Esophagus squamous epithelium (tissue), 5 donors: ENCODE results near the gene SH2B2. TPM values are rescaled to one million over a fixed set of nuclear protein-coding genes. Genes with fewer than 3 reads are reported as not detected.
"Not testable (repeated sequence)": the region's sequence is repeated elsewhere in the genome, so short reads cannot be mapped to it uniquely, and the experiment has no call there.

Experiments
- DNase-seq: peaks from one replicate; lab custom pipeline; 2025; lab: John Stamatoyannopoulos, UW
- H3K27ac ChIP-seq, 4 donors: fragments of 200-600 bp; sonication (generic); one replicate each; pipeline ENCODE4 v1.5.1; 2016 to 2019; ENCODE audit warnings: mild to moderate bottlenecking in 1 of 4
- H3K27me3 ChIP-seq, 4 donors: fragments of 200-600 bp; sonication (generic); 1 replicate in 3 of 4; 2 replicates in 1 of 4; pipeline versions ENCODE4 v1.5.1 to v1.6.0; 2017 to 2021; ENCODE audit warnings: antibody characterized with exemption in 1 of 4
- H3K36me3 ChIP-seq, 3 donors: fragments of 200-600 bp; sonication (generic); one replicate each; pipeline ENCODE4 v1.5.1; 2016 to 2019
- H3K4me1 ChIP-seq, 3 donors: fragments of 200-600 bp; sonication (generic); one replicate each; pipeline ENCODE4 v1.5.1; 2017 to 2019
- H3K4me3 ChIP-seq, 4 donors: fragments of 200-600 bp; sonication (generic); 1 replicate in 3 of 4; 2 replicates in 1 of 4; pipeline ENCODE4 v1.5.1; 2016 to 2019; ENCODE audit warnings: mild to moderate bottlenecking in 2 of 4, moderate library complexity in 1 of 4
- H3K9me3 ChIP-seq, 3 donors: fragments of 200-600 bp; sonication (generic); one replicate each; pipeline ENCODE4 v1.5.1; 2016 to 2019
- POLR2A ChIP-seq, 4 donors: fragments of 450-650 bp; IDR thresholded peaks; one replicate each; pipeline ENCODE4 v1.6.1; 2017; ENCODE audit warnings: antibody characterized with exemption in 4 of 4, mild to moderate bottlenecking in 4 of 4, moderate library complexity in 3 of 4
- WGBS, 2 donors: methylation state at CpG; one replicate each; pipeline ENCODE4 v1.1.5; 2018; 5-methylcytosine and 5-hydroxymethylcytosine counted together
- intact Hi-C: fragments of 100-400 bp; cut with DNase I; formaldehyde crosslinking; loops from one replicate; pipeline ENCODE4 v1.15.0; 2022
- total RNA-seq, 4 donors: library from RNA; depleted of rRNA; stranded (reverse); fragments of >200 nt; gene quantifications; one replicate each; pipeline ENCODE4 v1.1.0, GENCODE V29; 2016
- TF ChIP-seq, protein P1 (sequence below), 6 experiments: fragments of 450-650 bp in 4 of 6; fragments of 200-600 bp in 2 of 6; sonication (generic) in 2 of 6; IDR thresholded peaks; one replicate each; pipeline ENCODE4 v1.5.1; 2016 to 2019; ENCODE audit warnings: antibody characterized with exemption in 6 of 6, mild to moderate bottlenecking in 4 of 6, moderate library complexity in 4 of 6
- donor health status: DM: yes; HTN: yes; CAD: no.

Gene SH2B2
- total RNA-seq, 4 donors from 2014 or later, result 0.47 to 7.3 (median 2.2) TPM

DNA sequence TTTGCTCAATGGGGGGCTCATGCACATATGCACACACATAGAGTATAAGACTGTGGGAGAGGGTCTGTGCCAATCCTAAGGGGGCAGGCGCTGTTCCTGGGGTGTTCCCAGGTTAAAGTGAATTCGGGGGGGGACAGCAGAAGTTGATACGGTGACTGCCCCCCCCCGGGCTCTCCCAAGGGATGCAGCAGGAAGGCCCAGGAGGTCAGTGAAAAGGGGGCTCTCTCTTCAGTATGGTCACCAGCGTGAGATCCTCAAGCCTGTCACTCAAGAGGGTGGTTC is 37.2 kb downstream of the SH2B2 start:
- WGBS, 2 donors, result 73 to 74% methylated on average over 4 to 5 of the region's 5 CpGs

DNA sequence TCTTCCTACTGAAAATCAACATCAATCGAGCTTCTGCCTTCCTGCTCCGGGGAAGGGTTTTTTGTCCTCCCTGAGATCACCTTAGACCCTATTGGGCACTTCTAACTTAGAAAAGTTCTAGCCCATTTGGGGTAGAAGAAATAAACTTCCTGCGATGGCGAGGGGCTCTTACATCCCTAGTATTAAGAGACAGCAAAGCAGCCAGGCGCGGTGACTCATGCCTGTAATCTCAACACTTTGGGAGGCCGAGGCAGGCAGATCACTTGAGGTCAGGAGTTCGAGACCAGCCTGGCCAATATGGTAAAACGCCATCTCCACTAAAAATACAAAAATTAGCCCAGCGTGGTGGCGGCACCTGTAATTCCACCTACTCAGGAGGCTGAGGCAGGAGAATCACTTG is 38.4 kb downstream of the SH2B2 start:
- peaks cover 0 to 16% (median 7%) of the 10 kb centered on the region in 3 donors for H3K4me1 ChIP-seq
- H3K9me3 ChIP-seq, intact Hi-C loops, H3K27ac ChIP-seq, DNase-seq, H3K36me3 ChIP-seq, H3K4me3 ChIP-seq: not testable (repeated sequence)
- peaks cover 0 to 41% (median 0%) of the 10 kb centered on the region in 4 donors for H3K27me3 ChIP-seq
- WGBS, 2 donors, result 86 to 89% methylated on average over 6 to 10 of the region's 11 CpGs

More for the DNA sequence above, 37.2 kb downstream of the SH2B2 start:
- Histone ChIP-seq H3K36me3 (no peaks in the 10 kb centered on the region), H3K9me3 (no peaks in the 10 kb centered on the region), H3K4me1 (peaks cover 0 to 29% (median 7%) of the 10 kb centered on the region in 3 donors), H3K27ac (no peak overlapping the region), H3K4me3 (no peak overlapping the region), H3K27me3 (peaks cover 0 to 33% (median 0%) of the 10 kb centered on the region in 4 donors)
- intact Hi-C loops, result no loop called here
- no peak for TF ChIP-seq POLR2A (IDR thresholded peaks at IDR 0.05)
- TF ChIP-seq, protein P1, sequence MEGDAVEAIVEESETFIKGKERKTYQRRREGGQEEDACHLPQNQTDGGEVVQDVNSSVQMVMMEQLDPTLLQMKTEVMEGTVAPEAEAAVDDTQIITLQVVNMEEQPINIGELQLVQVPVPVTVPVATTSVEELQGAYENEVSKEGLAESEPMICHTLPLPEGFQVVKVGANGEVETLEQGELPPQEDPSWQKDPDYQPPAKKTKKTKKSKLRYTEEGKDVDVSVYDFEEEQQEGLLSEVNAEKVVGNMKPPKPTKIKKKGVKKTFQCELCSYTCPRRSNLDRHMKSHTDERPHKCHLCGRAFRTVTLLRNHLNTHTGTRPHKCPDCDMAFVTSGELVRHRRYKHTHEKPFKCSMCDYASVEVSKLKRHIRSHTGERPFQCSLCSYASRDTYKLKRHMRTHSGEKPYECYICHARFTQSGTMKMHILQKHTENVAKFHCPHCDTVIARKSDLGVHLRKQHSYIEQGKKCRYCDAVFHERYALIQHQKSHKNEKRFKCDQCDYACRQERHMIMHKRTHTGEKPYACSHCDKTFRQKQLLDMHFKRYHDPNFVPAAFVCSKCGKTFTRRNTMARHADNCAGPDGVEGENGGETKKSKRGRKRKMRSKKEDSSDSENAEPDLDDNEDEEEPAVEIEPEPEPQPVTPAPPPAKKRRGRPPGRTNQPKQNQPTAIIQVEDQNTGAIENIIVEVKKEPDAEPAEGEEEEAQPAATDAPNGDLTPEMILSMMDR (IDR thresholded peaks at IDR 0.05), result no peak
- no peak for DNase-seq

DNA sequence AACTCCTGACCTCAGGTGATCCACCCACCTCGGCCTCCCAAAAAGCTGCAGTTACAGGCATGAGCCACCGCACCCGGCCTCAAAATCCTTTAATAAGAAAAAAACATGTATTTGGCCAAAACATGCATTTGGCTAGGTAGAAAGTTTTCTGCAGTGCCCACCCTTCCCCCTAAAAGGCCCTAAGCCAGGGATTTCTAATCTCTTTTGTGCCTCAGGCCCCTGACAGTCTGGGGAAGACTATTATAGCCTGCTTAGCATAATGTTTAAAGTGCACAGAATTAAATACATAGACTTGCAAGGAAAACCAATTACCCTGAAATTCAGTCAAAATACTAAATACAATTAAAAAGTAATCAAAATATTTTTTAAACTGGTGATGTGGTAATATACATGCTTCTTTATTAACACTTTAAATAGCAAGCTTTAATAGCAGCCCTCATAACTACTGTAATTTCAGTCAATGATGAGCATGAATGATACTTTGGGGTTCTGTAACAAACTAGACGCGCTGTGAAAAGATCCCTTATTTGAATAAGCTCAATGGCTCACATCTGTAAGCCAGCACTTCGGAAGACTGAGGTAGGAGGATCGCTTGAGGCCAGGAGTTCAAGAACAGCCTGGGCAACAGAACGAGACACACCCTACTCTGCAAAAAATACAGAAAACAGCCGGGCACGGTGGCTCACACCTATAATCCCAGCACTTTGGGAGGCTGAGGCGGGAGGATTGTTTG is 39.7 kb downstream of the SH2B2 start:
- H3K4me3 ChIP-seq, result no peak overlapping the region
- no peak overlapping the region for H3K27ac ChIP-seq
- H3K9me3 ChIP-seq, result no peaks in the 10 kb centered on the region
- 71 to 80% methylated on average over 11 of the region's 11 CpGs for WGBS, 2 donors
- H3K4me1 ChIP-seq, result peaks cover 0 to 5% (median 1%) of the 10 kb centered on the region in 3 donors
- H3K27me3 ChIP-seq, result peaks cover 0 to 37% (median 0%) of the 10 kb centered on the region in 4 donors
- H3K36me3 ChIP-seq, result no peaks in the 10 kb centered on the region
- intact Hi-C loops, result no loop called here
- no peak for TF ChIP-seq POLR2A (IDR thresholded peaks at IDR 0.05)
- TF ChIP-seq, protein P1 (IDR thresholded peaks at IDR 0.05), result no peak
- no peak for DNase-seq

DNA sequence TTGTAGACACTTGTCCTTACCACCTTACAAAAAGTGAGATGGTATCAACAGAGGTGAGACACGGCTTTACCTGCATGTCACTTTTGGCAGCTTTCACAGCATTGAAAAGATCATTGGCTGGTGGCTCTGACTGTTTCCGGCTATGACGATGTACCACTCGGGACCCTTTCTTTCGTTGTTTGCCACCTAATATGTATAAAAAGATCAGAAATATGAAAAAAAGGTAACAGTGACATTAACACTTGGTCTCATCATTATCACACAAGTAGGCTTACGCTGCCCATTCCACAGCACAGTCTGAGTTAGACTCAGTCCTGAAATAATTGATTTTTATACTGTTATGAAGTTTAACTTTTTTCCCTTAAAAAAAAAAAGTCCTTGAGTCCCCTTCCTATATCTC is 40.5 kb downstream of the SH2B2 start:
- H3K36me3 ChIP-seq, H3K27ac ChIP-seq, H3K4me1 ChIP-seq, H3K9me3 ChIP-seq, DNase-seq, intact Hi-C loops, H3K4me3 ChIP-seq: not testable (repeated sequence)
- 75 to 84% methylated on average over 6 of the region's 6 CpGs for WGBS, 2 donors
- peaks cover 0 to 31% (median 0%) of the 10 kb centered on the region in 4 donors for H3K27me3 ChIP-seq

DNA sequence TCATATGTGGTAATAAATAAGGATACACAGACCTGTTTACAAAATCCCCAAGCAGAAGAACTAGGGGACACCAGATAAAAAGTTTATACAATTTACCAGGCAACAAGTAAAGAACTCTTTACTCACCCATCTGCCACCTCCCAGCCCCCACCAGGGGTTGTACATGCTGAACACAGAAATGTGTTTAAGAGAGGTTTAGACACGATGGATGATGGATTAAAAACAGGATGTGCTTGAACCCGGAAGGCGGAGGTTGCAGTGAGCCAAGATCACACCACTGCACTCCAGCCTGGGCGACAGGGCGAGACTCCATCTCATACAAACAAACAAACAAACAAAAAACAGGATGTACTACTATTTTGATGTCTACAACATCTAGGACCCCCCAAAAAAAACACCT is 42.2 kb downstream of the SH2B2 start:
- intact Hi-C loops, H3K9me3 ChIP-seq, H3K36me3 ChIP-seq, DNase-seq, H3K4me3 ChIP-seq, H3K4me1 ChIP-seq, H3K27ac ChIP-seq: not testable (repeated sequence)
- peaks cover 0 to 33% (median 0%) of the 10 kb centered on the region in 4 donors for H3K27me3 ChIP-seq
- WGBS, 2 donors, result 50 to 56% methylated on average over 4 to 5 of the region's 5 CpGs

DNA sequence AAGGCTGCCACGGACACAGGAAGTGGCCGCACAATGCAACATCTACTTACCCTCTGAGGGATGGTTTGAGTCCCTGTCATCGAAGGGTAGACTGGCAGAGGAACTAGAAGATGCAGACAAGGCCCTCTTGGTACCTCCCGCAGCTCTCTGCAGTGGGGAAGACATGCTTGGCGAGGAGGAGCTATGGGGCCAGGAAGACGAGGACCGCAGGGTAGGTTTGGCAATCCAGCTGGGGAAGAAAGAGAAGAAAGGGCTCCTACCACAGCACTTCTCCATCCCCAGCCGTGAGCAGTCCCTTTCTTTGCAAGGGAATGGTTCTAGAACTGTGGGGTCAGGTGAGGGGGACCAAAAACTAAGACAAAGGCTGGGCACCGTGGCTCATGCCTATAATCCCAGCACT is 42.7 kb downstream of the SH2B2 start:
- H3K4me1 ChIP-seq, H3K27ac ChIP-seq, intact Hi-C loops, H3K4me3 ChIP-seq, H3K36me3 ChIP-seq, H3K9me3 ChIP-seq, DNase-seq: not testable (repeated sequence)
- 36 to 54% methylated on average over 5 to 6 of the region's 9 CpGs for WGBS, 2 donors
- H3K27me3 ChIP-seq, result peaks cover 0 to 29% (median 0%) of the 10 kb centered on the region in 4 donors

DNA sequence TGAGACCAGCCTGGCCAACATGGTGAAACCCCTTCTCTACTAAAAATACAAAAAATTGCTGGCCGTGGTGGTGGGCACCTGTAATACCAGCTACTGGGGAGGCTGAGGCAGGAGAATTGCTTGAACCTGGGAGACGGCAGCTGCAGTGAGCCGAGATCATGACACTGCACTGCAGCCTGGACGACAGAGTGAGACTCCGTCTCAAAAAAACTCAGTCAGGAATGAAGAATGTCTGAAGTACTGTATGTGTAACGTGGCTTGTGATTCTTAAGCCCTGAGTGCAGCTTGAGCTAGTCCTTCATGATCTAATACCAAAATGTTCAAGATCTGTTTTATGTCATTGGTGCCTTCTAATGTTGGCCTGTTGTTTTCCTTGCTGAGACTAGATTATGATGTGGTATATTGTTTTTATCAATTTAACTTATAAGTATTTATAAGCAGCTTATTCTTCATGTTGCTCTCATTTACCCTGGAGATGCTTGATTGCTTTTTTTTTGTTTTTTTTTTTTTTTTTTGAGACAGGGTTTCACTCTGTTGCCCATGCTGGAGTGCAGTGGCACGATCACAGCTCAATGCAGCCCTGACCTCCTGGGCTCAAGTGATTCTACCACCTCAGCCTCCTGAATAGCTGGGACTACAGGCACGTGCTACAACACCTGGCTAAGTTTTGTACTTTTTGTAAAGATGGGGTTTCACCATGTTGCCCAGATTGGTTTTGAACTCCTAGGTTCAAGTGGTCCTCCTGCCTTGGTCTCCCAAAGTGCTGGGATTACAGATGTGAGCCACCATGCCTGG is 44.2 kb downstream of the SH2B2 start:
- H3K9me3 ChIP-seq, H3K4me1 ChIP-seq, DNase-seq, H3K4me3 ChIP-seq, H3K27ac ChIP-seq, H3K36me3 ChIP-seq, intact Hi-C loops: not testable (repeated sequence)
- WGBS, 2 donors, result 76 to 80% methylated on average over 7 to 8 of the region's 8 CpGs
- peaks cover 0 to 28% (median 0%) of the 10 kb centered on the region in 4 donors for H3K27me3 ChIP-seq

DNA sequence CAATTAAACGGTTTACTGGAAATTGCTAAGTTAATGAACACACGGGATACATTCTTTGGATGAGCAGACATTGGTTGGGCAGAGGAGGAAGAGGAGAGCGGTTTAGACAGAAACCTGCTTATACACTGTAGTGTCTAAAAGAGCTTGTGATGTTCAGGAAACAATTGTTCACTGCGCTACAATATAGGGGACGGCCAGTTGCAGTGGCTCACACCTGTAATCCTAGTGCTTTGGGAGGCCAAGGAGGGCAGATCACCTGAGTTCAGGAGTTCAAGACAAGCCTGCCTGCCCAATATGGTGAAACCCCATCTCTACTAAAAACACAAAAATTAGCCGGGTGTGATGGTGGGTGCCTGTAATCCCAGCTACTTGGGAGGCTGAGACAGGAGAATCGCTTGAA is 48.9 kb downstream of the SH2B2 start:
- H3K9me3 ChIP-seq, H3K4me1 ChIP-seq, intact Hi-C loops, H3K4me3 ChIP-seq, DNase-seq, H3K27ac ChIP-seq, H3K36me3 ChIP-seq: not testable (repeated sequence)
- WGBS, 2 donors, result 76 to 83% methylated on average over 7 of the region's 7 CpGs
- H3K27me3 ChIP-seq, result peaks cover 0 to 14% (median 0%) of the 10 kb centered on the region in 4 donors

DNA sequence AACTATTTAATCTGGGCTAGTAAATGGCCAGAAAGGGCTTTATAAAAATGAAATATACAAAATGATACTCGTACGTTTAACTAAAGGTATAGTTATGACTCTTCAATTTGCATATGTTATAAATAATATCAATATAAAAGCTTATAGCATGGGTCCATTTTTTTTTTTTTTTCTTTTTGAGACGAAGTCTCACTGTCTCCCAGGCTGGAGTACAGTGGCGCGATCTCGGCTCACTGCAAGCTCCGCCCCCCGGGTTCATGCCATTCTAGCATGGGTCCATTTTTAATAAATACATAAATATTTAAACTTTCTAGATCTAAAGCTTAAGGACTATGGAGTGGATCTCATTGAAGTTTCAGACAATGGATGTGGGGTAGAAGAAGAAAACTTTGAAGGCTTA is 50.3 kb downstream of the SH2B2 start:
- intact Hi-C loops, result not testable (repeated sequence)
- H3K27me3 ChIP-seq, result peaks cover 0 to 12% (median 0%) of the 10 kb centered on the region in 4 donors

DNA sequence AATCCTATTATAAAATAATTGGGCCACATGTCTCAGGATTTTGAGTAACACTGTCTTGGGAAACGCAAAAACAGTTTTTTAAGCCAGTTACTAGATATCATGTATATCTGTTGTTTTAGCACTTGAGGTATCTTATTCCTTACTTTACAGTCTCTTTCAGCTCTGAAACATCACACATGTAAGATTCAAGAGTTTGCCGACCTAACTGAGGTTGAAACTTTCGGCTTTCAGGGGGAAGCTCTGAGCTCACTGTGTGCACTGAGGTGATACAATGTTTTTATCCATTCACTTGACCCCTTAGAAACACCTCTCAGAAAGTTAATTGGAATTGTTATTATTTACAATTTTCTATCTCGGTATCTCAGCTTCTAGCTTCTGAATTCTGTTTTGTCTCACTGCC is 50.8 kb downstream of the SH2B2 start:
- H3K4me1 ChIP-seq, H3K27ac ChIP-seq, H3K36me3 ChIP-seq, intact Hi-C loops, DNase-seq, H3K27me3 ChIP-seq, H3K9me3 ChIP-seq, H3K4me3 ChIP-seq: not testable (repeated sequence)
- WGBS, 2 donors, result 60 to 66% methylated on average over 4 of the region's 4 CpGs

More for the DNA sequence above, 50.3 kb downstream of the SH2B2 start:
- not testable (repeated sequence) for H3K4me1 ChIP-seq, H3K4me3 ChIP-seq, H3K27ac ChIP-seq, H3K36me3 ChIP-seq, H3K9me3 ChIP-seq, DNase-seq
- WGBS, 2 donors, result 30% methylated on average over 3 of the region's 8 CpGs; no CpG with 5 or more reads in 1 of the 2 donors
